Activated naive CD4-positive, alpha-beta T cell treated with anti-CD3 and anti-CD28 coated beads for 36 hours (primary cell): ENCODE results near the gene C6orf163. TPM values are rescaled to one million over a fixed set of nuclear protein-coding genes. Genes with fewer than 3 reads are reported as not detected.

ENCODE experiments used
- CTCF ChIA-PET: fragments of 350-600 bp; sonication (Branson Sonifier 250); formaldehyde crosslinking; loops from one replicate; lab custom pipeline; 2021; ENCODE audit warnings: antibody characterized with exemption; lab: Charles Lee
- DNase-seq: peaks from one replicate; pipeline ENCODE4 v3.0.0-alpha.2; 2020
- H3K27ac Mint-ChIP-seq: one replicate; pipeline ENCODE4 v1.8.0; 2021; ENCODE audit warnings: mild to moderate bottlenecking, mixed read lengths
- H3K27me3 Mint-ChIP-seq: one replicate; pipeline ENCODE4 v1.8.0; 2021; ENCODE audit warnings: low read depth, mixed read lengths
- H3K36me3 Mint-ChIP-seq: one replicate; pipeline ENCODE4 v1.8.0; 2021; ENCODE audit warnings: low read depth, mixed read lengths
- H3K4me1 Mint-ChIP-seq: one replicate; pipeline ENCODE4 v1.8.0; 2021; ENCODE audit warnings: low read depth, mixed read lengths
- H3K4me3 Mint-ChIP-seq: one replicate; pipeline ENCODE4 v1.8.0; 2021; ENCODE audit warnings: mild to moderate bottlenecking, moderate library complexity, mixed read lengths
- H3K9me3 Mint-ChIP-seq: one replicate; pipeline ENCODE4 v1.8.0; 2021; ENCODE audit warnings: mixed read lengths
- intact Hi-C: fragments of 100-400 bp; cut with micrococcal nuclease; formaldehyde crosslinking; loops from one replicate; pipeline ENCODE4 v1.15.1; 2023
- total RNA-seq, 2 experiments: library from RNA; stranded (reverse); gene quantifications; one replicate each; pipeline ENCODE4 v1.2.3, GENCODE V29; 2021

Gene C6orf163
- total RNA-seq, 2 experiments from 2014 or later: 0.29 to 1.1 TPM

DNA sequence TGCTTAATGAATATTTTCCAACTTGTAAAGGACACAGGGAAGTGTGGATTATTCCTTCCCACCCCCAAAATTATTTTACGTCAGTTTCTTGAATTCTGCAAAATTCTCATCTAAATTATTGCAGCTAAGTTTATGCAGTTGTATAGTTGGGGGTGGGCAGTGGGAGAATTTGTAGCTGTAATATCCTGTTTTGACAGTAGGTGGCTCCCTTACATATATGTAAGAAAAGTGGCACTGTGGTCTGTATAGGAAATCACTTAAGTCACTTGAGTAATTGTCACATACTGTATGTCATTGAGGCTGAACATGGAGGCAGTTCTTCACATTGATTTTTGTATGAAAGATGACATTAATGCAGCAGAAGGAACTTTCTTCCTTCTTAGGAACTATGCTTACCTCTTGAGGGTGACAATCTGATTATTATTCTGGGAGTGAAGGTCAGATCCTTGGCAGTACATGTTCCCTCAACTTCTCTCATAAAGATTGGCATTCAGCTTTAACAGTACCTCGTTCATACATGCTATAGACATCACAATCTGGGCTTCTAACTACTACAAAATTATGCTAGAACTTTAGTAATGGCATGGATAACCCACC, 48.5 kb downstream of the C6orf163 start:
- peaks cover 2% of the 10 kb centered on the region for H3K27me3 Mint-ChIP-seq
- H3K27ac Mint-ChIP-seq: no peak overlapping the region
- CTCF ChIA-PET: interaction anchor here (0.6 to 2.0 kb wide), 21 partner anchors 8 to 683 kb away, joined by 3 to 12 read pairs (median 4); partner anchors contain the start of genes CFAP206 and SLC35A1
- H3K4me3 Mint-ChIP-seq: no peak overlapping the region
- intact Hi-C loops: loop anchor here (1.0 to 10.0 kb wide), 11 partner anchors 79 to 1478 kb away; partner anchors contain the start of genes CNR1 and SLC35A1
- no peaks in the 10 kb centered on the region for H3K9me3 Mint-ChIP-seq
- H3K4me1 Mint-ChIP-seq: no peaks in the 10 kb centered on the region
- no peaks in the 10 kb centered on the region for H3K36me3 Mint-ChIP-seq
- peak; percentile 56 for DNase-seq

DNA sequence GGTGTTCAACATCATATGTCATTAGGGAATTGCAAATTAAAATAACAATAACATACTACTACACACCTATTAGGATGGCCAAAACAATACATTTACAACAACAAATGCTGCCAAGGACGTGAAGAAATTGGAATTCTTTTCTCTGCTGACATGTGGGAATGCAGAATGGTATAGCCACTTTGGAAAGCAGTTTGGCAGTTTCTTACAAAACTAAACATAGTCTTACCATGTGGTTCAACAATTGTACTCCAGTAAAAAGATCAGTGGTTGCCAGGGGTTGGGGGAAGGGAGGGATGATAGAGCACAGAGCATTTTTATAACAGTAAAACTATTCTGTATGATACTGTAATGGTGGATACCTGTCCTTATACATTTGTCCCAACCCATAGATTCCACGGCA, 50.8 kb downstream of the C6orf163 start:
- no peaks in the 10 kb centered on the region for H3K9me3 Mint-ChIP-seq
- H3K4me1 Mint-ChIP-seq: no peaks in the 10 kb centered on the region
- no peak for DNase-seq
- CTCF ChIA-PET: no interaction called here
- intact Hi-C loops: loop anchor here (10.0 kb wide), 2 partner anchors 399 to 439 kb away; no protein-coding TSS in a partner anchor
- no peak overlapping the region for H3K4me3 Mint-ChIP-seq
- no peak overlapping the region for H3K27ac Mint-ChIP-seq
- peaks cover 2% of the 10 kb centered on the region for H3K27me3 Mint-ChIP-seq
- no peaks in the 10 kb centered on the region for H3K36me3 Mint-ChIP-seq

DNA sequence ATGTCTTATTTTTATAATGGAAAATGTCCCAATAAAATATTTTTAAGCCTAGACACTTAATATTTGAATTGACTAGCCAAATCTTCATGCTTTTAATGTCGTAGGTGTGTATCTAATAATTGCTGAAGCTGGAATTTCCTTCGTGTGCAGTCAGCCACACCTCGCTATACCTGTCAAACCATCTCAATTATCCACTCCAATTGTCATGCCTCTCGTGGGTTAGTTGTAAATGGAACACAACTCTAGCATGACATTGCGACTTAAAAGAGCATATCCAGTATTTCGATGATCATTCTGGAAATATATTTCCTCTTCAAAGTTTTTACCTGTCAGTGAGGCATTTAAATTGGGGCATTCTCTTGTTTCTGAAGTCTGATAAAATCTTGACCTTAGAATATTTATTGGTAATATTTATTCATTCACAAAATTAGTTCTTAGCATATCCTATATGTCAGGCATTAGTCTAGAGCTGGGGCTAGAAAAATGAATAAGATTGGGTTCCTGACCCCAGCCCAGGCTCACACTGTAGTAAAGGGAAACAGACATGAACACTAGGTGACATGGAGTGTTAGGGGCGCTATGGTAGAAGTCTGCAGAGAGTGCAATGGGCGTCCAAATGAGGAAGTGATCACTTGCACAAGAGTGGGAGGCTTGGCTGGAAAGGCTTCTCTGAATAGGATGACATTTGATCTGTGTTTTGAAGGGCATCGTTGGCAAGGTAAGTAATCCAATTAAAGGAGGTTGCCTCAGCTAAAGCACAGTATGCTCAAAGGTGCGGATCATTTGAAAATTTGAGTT, 52.2 kb downstream of the C6orf163 start:
- DNase-seq: no peak
- intact Hi-C loops: loop anchor here (10.0 kb wide), 2 partner anchors 398 to 438 kb away; no protein-coding TSS in a partner anchor
- CTCF ChIA-PET: interaction anchor here (0.6 to 0.7 kb wide), 2 partner anchors 52 to 98 kb away, joined by 3 read pairs; partner anchors contain the start of gene C6orf163
- Mint-ChIP-seq H3K9me3 (no peaks in the 10 kb centered on the region), H3K4me3 (no peak overlapping the region), H3K27me3 (peaks cover 2% of the 10 kb centered on the region), H3K36me3 (no peaks in the 10 kb centered on the region), H3K27ac (no peak overlapping the region), H3K4me1 (no peaks in the 10 kb centered on the region)

DNA sequence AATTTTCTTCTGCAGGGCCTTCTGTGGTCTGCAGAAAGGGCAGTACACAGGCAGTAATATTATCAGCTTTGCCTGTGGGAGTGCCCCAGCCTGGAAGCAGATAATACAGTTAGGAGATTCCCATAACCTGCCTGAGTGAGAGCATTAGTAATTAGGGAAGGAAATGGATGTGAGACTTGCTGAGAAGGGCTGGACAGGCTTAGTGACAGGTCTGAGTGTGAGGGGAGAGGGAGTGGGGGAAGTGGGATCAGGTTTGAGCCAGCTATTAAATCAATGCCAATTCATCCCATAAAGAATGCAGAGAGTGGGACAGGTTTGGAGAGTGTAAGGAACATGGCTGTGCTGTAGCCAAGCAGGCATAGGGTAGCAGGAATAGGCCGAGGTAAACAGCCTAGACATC, 53.0 kb downstream of the C6orf163 start:
- peaks cover 2% of the 10 kb centered on the region for H3K27me3 Mint-ChIP-seq
- no peaks in the 10 kb centered on the region for H3K4me1 Mint-ChIP-seq
- DNase-seq: no peak
- no peaks in the 10 kb centered on the region for H3K9me3 Mint-ChIP-seq
- intact Hi-C loops: loop anchor here (10.0 kb wide), 2 partner anchors 397 to 437 kb away; no protein-coding TSS in a partner anchor
- no peak overlapping the region for H3K27ac Mint-ChIP-seq
- no peaks in the 10 kb centered on the region for H3K36me3 Mint-ChIP-seq
- CTCF ChIA-PET: no interaction called here
- H3K4me3 Mint-ChIP-seq: no peak overlapping the region

DNA sequence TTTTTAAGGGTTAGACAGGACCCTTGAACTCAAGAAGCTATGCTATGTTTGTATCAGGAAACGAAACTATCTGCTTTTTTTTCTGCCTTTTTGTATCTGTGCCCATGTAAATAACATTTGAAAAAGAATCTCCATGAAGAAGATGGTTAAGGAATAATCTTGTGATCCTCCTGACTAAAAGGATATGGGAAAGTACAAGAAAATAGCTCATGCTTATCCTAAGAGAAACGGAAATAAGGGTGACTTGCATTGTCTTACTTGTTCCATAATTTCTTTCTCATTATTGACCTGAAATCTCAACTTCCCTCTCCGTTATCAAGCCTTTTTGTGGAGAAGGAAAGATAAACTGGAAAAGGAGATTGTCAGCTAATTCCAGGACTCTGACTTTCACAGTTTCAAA, 57.2 kb downstream of the C6orf163 start:
- Mint-ChIP-seq H3K27me3 (peaks cover 8% of the 10 kb centered on the region), H3K4me1 (no peaks in the 10 kb centered on the region), H3K4me3 (no peak overlapping the region), H3K27ac (no peak overlapping the region), H3K9me3 (no peaks in the 10 kb centered on the region), H3K36me3 (no peaks in the 10 kb centered on the region)
- intact Hi-C loops: no loop called here
- CTCF ChIA-PET: interaction anchor here (1.7 kb wide), 1 partner anchor 9 kb away, joined by 7 read pairs; no protein-coding TSS in a partner anchor
- DNase-seq: no peak

DNA sequence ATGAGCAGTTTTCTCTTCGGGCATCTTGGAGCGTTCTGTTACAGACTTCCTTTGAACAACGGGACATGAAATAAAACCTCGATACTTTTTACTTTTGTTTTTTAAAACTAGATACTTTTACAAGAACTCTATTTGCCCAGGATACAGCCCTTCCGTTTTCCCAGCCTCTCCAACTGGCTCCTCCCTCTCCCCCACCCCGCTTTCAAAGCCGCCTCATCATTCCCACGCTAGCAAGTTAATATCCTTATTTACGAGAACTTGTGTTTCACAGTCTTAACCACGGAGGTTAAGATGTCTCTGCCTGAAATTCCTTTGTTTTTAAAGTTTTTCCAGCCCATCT, 62.9 kb downstream of the C6orf163 start:
- intact Hi-C loops: loop anchor here (5.0 kb wide), 1 partner anchor 400 kb away; no protein-coding TSS in a partner anchor
- Mint-ChIP-seq H3K27ac (no peak overlapping the region), H3K36me3 (no peaks in the 10 kb centered on the region), H3K9me3 (no peaks in the 10 kb centered on the region), H3K4me1 (no peaks in the 10 kb centered on the region), H3K27me3 (peaks cover 11% of the 10 kb centered on the region), H3K4me3 (peak overlapping the region; percentile 84)
- CTCF ChIA-PET: interaction anchor here (1.2 to 2.5 kb wide), 3 partner anchors 14 to 341 kb away, joined by 3 to 12 read pairs (median 4); no protein-coding TSS in a partner anchor
- DNase-seq: no peak

DNA sequence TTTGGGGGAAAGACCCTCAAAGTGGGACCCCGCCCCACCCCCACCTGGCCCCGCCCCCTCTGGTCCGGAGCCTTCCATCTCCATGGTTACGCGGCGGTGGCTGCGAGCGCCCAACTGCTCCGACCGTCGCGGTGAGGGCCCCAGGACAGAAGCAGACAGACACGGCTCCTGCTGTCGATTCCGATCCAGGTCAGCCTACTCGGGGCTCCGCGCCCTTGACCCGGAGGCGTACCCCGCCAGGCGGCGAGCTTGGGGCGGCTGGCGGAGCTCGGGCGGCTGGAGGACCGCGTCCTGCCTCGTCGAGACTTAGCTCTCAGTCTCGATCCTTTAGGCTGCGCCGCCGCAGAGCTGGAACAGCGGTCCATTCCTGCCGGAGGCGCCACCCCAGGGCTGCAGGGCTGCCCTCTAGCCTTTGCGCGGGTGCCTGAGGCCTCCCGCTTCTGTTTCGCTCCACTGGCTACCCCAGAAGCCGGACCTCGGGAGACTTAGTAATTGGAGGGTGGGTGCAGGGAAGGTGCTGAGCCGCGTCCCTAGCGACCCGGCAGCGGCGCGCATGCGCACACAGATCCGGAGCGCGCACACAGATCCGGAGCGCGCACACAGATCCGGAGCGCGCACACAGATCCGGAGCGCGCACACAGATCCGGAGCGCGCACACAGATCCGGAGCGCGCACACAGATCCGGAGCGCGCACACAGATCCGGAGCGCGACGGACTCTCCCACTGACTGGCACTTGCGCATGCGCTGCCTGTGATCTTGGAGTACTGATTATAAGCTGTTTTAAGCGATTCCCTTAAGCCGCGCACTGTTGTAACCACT, 63.5 kb downstream of the C6orf163 start, which contains the start of gene CFAP206:
TSS of gene CFAP206 (plus strand) at position 72 of the 820 bp plus-strand sequence. CDS start 1,868 bp downstream, outside the sequence.
- Mint-ChIP-seq H3K27me3 (peaks cover 11% of the 10 kb centered on the region), H3K36me3 (no peaks in the 10 kb centered on the region), H3K9me3 (no peaks in the 10 kb centered on the region), H3K4me3 (peak within 1 kb of the TSS; percentile 84), H3K27ac (no peak within 1 kb of the TSS), H3K4me1 (no peaks in the 10 kb centered on the region)
- peak; percentile 81 for DNase-seq
- CTCF ChIA-PET: interaction anchor here (0.7 to 2.5 kb wide), 5 partner anchors 15 to 341 kb away, joined by 3 to 12 read pairs (median 3); no protein-coding TSS in a partner anchor
- intact Hi-C loops: loop anchor here (1.0 to 5.0 kb wide), 6 partner anchors 64 to 399 kb away; partner anchors contain the start of genes AKIRIN2, ORC3, SLC35A1 and SMIM8

DNA sequence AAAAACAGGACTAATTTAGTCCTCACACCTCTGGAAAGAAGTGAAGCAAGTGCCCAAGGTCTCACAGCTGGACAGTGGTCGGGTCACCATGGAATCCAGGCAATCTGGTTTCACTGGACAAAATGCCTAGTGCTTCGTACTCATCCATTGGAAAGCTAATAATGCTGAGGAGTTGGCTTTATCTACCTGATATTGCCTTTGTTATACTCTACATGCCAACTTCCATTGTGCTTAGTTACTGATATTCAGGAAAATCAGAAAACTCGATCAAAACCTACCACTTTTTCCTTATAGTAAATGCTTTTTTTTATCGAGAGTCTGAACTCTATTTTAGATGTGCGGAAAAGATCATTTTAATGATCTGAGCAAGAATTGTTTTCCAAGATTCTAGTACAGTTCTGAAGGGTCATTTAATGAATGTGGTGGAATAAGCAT, 64.1 kb downstream of the C6orf163 start:
- no peak overlapping the region for H3K27ac Mint-ChIP-seq
- intact Hi-C loops: loop anchor here (1.0 to 5.0 kb wide), 6 partner anchors 64 to 399 kb away; partner anchors contain the start of genes AKIRIN2, ORC3, SLC35A1 and SMIM8
- no peaks in the 10 kb centered on the region for H3K36me3 Mint-ChIP-seq
- H3K27me3 Mint-ChIP-seq: peaks cover 11% of the 10 kb centered on the region
- no peaks in the 10 kb centered on the region for H3K4me1 Mint-ChIP-seq
- no peaks in the 10 kb centered on the region for H3K9me3 Mint-ChIP-seq
- no peak for DNase-seq
- CTCF ChIA-PET: interaction anchor here (0.8 to 2.5 kb wide), 4 partner anchors 15 to 342 kb away, joined by 3 to 12 read pairs (median 4); no protein-coding TSS in a partner anchor
- H3K4me3 Mint-ChIP-seq: peak overlapping the region; percentile 84

Other genes with a start within 250 kb of the C6orf163 start
- gene CGA, start 249.7 kb upstream of the C6orf163 start, total RNA-seq: not detected
- gene ZNF292, start 189.2 kb upstream of the C6orf163 start, total RNA-seq: 10 to 100 TPM; 39.5 to 41.2 TPM
- gene SMIM8, start 22.2 kb upstream of the C6orf163 start, total RNA-seq: 1 to 10 TPM; 8.0 to 8.6 TPM
- not detected for gene GJB7, start 15.5 kb upstream of the C6orf163 start, total RNA-seq
- not detected for gene CFAP206, start 63.2 kb downstream of the C6orf163 start, total RNA-seq
- 1 to 10 TPM; 6.7 to 6.8 TPM for gene SLC35A1, start 128.2 kb downstream of the C6orf163 start, total RNA-seq
- 10 to 100 TPM; 15.9 to 17.4 TPM for gene RARS2, start 245.2 kb downstream of the C6orf163 start, total RNA-seq
- gene ORC3, start 245.3 kb downstream of the C6orf163 start, total RNA-seq: 10 to 100 TPM; 33.8 to 36.1 TPM